ENCODE results near the gene OLFM1.
"Not testable (repeated sequence)": the region's sequence is repeated elsewhere in the genome, so short reads cannot be mapped to it uniquely, and the experiment has no call there.

The OLFM1 gene

GRCh38 chr9:135061441-135061840 lies 26.0 kb upstream of the OLFM1 start:
- H3K27me3 ChIP-seq (ENCODE audit: insufficient read depth, insufficient read length): no peaks in the 10 kb centered on the region
- TF ChIP-seq YY1 (IDR thresholded peaks at IDR 0.05; ENCODE audit: insufficient read depth, insufficient read length): no peak
- no peak for TF ChIP-seq SUZ12 (IDR thresholded peaks at IDR 0.05; ENCODE audit: extremely low read depth, insufficient read depth, insufficient read length)
- TF ChIP-seq ZNF274 (IDR thresholded peaks at IDR 0.05; ENCODE audit: low read depth, low read length): no peak
- no peaks in the 10 kb centered on the region for H3K4me1 ChIP-seq (ENCODE audit: insufficient read depth, insufficient read length)
- H3K9ac ChIP-seq (ENCODE audit: insufficient read length, low read depth): no peak overlapping the region
- H3K36me3 ChIP-seq (ENCODE audit: insufficient read depth, insufficient read length, low read length): no peaks in the 10 kb centered on the region
- DNase-seq (ENCODE audit: low read depth, low spot score): no peak
- H3K9me3 ChIP-seq (ENCODE audit: insufficient read depth, low read length): peaks cover 32% of the 10 kb centered on the region
- H3K4me3 ChIP-seq (ENCODE audit: insufficient read length, low read depth): no peak overlapping the region

GRCh38 chr9:135062254-135062653 lies 25.2 kb upstream of the OLFM1 start:
- no peaks in the 10 kb centered on the region for H3K27me3 ChIP-seq (ENCODE audit: insufficient read depth, insufficient read length)
- H3K4me3 ChIP-seq (ENCODE audit: insufficient read length, low read depth): no peak overlapping the region
- peaks cover 32% of the 10 kb centered on the region for H3K9me3 ChIP-seq (ENCODE audit: insufficient read depth, low read length)
- no peaks in the 10 kb centered on the region for H3K36me3 ChIP-seq (ENCODE audit: insufficient read depth, insufficient read length, low read length)
- peaks cover under 1% of the 10 kb centered on the region for H3K4me1 ChIP-seq (ENCODE audit: insufficient read depth, insufficient read length)
- no peak overlapping the region for H3K9ac ChIP-seq (ENCODE audit: insufficient read length, low read depth)
- no peak for DNase-seq (ENCODE audit: low read depth, low spot score)
- no peak for TF ChIP-seq YY1 (IDR thresholded peaks at IDR 0.05; ENCODE audit: insufficient read depth, insufficient read length)
- no peak for TF ChIP-seq ZNF274 (IDR thresholded peaks at IDR 0.05; ENCODE audit: low read depth, low read length)

GRCh38 chr9:135063466-135063865 lies 24.0 kb upstream of the OLFM1 start:
- H3K36me3 ChIP-seq (ENCODE audit: insufficient read depth, insufficient read length, low read length); H3K4me1 ChIP-seq (ENCODE audit: insufficient read depth, insufficient read length); H3K9ac ChIP-seq (ENCODE audit: insufficient read length, low read depth); H3K4me3 ChIP-seq (ENCODE audit: insufficient read length, low read depth); DNase-seq (ENCODE audit: low read depth, low spot score); H3K27me3 ChIP-seq (ENCODE audit: insufficient read depth, insufficient read length): not testable (repeated sequence)
- peaks cover 32% of the 10 kb centered on the region for H3K9me3 ChIP-seq (ENCODE audit: insufficient read depth, low read length)

- not testable (repeated sequence) for H3K36me3 ChIP-seq (ENCODE audit: insufficient read depth, insufficient read length, low read length); H3K27me3 ChIP-seq (ENCODE audit: insufficient read depth, insufficient read length); H3K4me3 ChIP-seq (ENCODE audit: insufficient read length, low read depth); H3K4me1 ChIP-seq (ENCODE audit: insufficient read depth, insufficient read length); H3K9ac ChIP-seq (ENCODE audit: insufficient read length, low read depth); DNase-seq (ENCODE audit: low read depth, low spot score)
- H3K9me3 ChIP-seq (ENCODE audit: insufficient read depth, low read length): peaks cover 32% of the 10 kb centered on the region
Measured at GRCh38 chr9:135063888-135064287, 23.6 kb upstream of the OLFM1 start.

GRCh38 chr9:135065151-135065550 lies 22.3 kb upstream of the OLFM1 start:
- no peak overlapping the region for H3K9ac ChIP-seq (ENCODE audit: insufficient read length, low read depth)
- peaks cover 9% of the 10 kb centered on the region for H3K4me1 ChIP-seq (ENCODE audit: insufficient read depth, insufficient read length)
- no peak overlapping the region for H3K4me3 ChIP-seq (ENCODE audit: insufficient read length, low read depth)
- H3K36me3 ChIP-seq (ENCODE audit: insufficient read depth, insufficient read length, low read length): no peaks in the 10 kb centered on the region
- DNase-seq (ENCODE audit: low read depth, low spot score): no peak
- H3K9me3 ChIP-seq (ENCODE audit: insufficient read depth, low read length): peaks cover 32% of the 10 kb centered on the region
- no peaks in the 10 kb centered on the region for H3K27me3 ChIP-seq (ENCODE audit: insufficient read depth, insufficient read length)
- TF ChIP-seq SUZ12 (IDR thresholded peaks at IDR 0.05; ENCODE audit: extremely low read depth, insufficient read depth, insufficient read length) (no peak), YY1 (IDR thresholded peaks at IDR 0.05; ENCODE audit: insufficient read depth, insufficient read length) (no peak), ZNF274 (IDR thresholded peaks at IDR 0.05; ENCODE audit: low read depth, low read length) (no peak)

GRCh38 chr9:135065804-135066203 lies 21.7 kb upstream of the OLFM1 start:
- peaks cover 15% of the 10 kb centered on the region for H3K4me1 ChIP-seq (ENCODE audit: insufficient read depth, insufficient read length)
- no peak overlapping the region for H3K9ac ChIP-seq (ENCODE audit: insufficient read length, low read depth)
- no peak for DNase-seq (ENCODE audit: low read depth, low spot score)
- H3K27me3 ChIP-seq (ENCODE audit: insufficient read depth, insufficient read length): no peaks in the 10 kb centered on the region
- TF ChIP-seq YY1 (IDR thresholded peaks at IDR 0.05; ENCODE audit: insufficient read depth, insufficient read length) (no peak), ZNF274 (IDR thresholded peaks at IDR 0.05; ENCODE audit: low read depth, low read length) (no peak), SUZ12 (IDR thresholded peaks at IDR 0.05; ENCODE audit: extremely low read depth, insufficient read depth, insufficient read length) (no peak)
- H3K36me3 ChIP-seq (ENCODE audit: insufficient read depth, insufficient read length, low read length): no peaks in the 10 kb centered on the region
- no peak overlapping the region for H3K4me3 ChIP-seq (ENCODE audit: insufficient read length, low read depth)
- peaks cover 32% of the 10 kb centered on the region for H3K9me3 ChIP-seq (ENCODE audit: insufficient read depth, low read length)

- Histone ChIP-seq H3K27me3 (ENCODE audit: insufficient read depth, insufficient read length) (no peaks in the 10 kb centered on the region), H3K4me1 (ENCODE audit: insufficient read depth, insufficient read length) (peaks cover 15% of the 10 kb centered on the region), H3K4me3 (ENCODE audit: insufficient read length, low read depth) (no peak overlapping the region), H3K9ac (ENCODE audit: insufficient read length, low read depth) (no peak overlapping the region), H3K36me3 (ENCODE audit: insufficient read depth, insufficient read length, low read length) (no peaks in the 10 kb centered on the region), H3K9me3 (ENCODE audit: insufficient read depth, low read length) (peaks cover 32% of the 10 kb centered on the region)
- no peak for DNase-seq (ENCODE audit: low read depth, low spot score)
- TF ChIP-seq ZNF274 (IDR thresholded peaks at IDR 0.05; ENCODE audit: low read depth, low read length) (no peak), YY1 (IDR thresholded peaks at IDR 0.05; ENCODE audit: insufficient read depth, insufficient read length) (no peak), SUZ12 (IDR thresholded peaks at IDR 0.05; ENCODE audit: extremely low read depth, insufficient read depth, insufficient read length) (no peak)
Measured at GRCh38 chr9:135066291-135066690, 21.2 kb upstream of the OLFM1 start.

- Histone ChIP-seq H3K4me3 (ENCODE audit: insufficient read length, low read depth) (no peak overlapping the region), H3K4me1 (ENCODE audit: insufficient read depth, insufficient read length) (peaks cover 15% of the 10 kb centered on the region), H3K36me3 (ENCODE audit: insufficient read depth, insufficient read length, low read length) (no peaks in the 10 kb centered on the region), H3K9me3 (ENCODE audit: insufficient read depth, low read length) (peaks cover 32% of the 10 kb centered on the region), H3K9ac (ENCODE audit: insufficient read length, low read depth) (no peak overlapping the region), H3K27me3 (ENCODE audit: insufficient read depth, insufficient read length) (no peaks in the 10 kb centered on the region)
- DNase-seq (ENCODE audit: low read depth, low spot score): no peak
- no peak for TF ChIP-seq ZNF274 (IDR thresholded peaks at IDR 0.05; ENCODE audit: low read depth, low read length)
- TF ChIP-seq YY1 (IDR thresholded peaks at IDR 0.05; ENCODE audit: insufficient read depth, insufficient read length): no peak
- no peak for TF ChIP-seq SUZ12 (IDR thresholded peaks at IDR 0.05; ENCODE audit: extremely low read depth, insufficient read depth, insufficient read length)
Measured at GRCh38 chr9:135067096-135067710, 20.3 kb upstream of the OLFM1 start.

Measured in NT2/D1 (cell line).